ENCODE results near the gene BPGM.

DNA sequence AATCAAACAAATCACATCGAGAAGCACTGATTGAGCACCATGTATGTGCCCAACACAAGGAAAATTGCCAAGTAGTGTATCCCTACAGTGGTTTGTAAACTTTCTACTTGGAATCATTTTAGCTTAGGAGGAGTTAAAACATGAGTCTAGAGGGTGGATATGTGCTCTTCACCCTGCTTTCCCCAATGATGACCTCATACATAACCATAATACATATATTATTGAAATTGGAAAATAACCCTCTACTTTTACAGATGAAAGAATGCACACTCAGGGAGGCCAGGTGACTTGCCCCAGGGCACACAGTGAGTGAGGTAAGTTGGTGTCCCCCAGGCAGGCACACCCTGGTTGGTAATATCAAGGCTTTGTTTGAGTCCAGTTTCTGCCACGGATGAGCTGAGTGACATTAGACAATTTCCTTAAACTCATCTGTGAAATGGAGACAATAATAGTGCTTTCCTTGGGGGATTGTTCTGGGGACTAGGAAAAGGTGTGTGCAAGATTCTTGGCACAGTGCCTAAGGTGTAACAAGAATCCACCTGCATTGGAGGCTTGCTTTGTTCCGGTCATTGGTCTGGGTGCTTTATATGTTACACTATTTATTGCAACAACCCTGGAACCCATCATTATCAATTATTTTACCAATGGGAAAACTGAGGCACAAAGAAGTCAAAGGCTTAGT is 50.7 kb downstream of the BPGM start:
- TF ChIP-seq, protein P1, sequence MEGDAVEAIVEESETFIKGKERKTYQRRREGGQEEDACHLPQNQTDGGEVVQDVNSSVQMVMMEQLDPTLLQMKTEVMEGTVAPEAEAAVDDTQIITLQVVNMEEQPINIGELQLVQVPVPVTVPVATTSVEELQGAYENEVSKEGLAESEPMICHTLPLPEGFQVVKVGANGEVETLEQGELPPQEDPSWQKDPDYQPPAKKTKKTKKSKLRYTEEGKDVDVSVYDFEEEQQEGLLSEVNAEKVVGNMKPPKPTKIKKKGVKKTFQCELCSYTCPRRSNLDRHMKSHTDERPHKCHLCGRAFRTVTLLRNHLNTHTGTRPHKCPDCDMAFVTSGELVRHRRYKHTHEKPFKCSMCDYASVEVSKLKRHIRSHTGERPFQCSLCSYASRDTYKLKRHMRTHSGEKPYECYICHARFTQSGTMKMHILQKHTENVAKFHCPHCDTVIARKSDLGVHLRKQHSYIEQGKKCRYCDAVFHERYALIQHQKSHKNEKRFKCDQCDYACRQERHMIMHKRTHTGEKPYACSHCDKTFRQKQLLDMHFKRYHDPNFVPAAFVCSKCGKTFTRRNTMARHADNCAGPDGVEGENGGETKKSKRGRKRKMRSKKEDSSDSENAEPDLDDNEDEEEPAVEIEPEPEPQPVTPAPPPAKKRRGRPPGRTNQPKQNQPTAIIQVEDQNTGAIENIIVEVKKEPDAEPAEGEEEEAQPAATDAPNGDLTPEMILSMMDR (IDR thresholded peaks at IDR 0.05; ENCODE audit: low read length): no peak
- no peak for TF ChIP-seq EZH2 (IDR thresholded peaks at IDR 0.05; ENCODE audit: borderline replicate concordance, low read length)
